ENCODE data around the gene RLN3.
"Not testable (repeated sequence)": the region's sequence is repeated elsewhere in the genome, so short reads cannot be mapped to it uniquely, and the experiment has no call there.

The RLN3 gene

DNA sequence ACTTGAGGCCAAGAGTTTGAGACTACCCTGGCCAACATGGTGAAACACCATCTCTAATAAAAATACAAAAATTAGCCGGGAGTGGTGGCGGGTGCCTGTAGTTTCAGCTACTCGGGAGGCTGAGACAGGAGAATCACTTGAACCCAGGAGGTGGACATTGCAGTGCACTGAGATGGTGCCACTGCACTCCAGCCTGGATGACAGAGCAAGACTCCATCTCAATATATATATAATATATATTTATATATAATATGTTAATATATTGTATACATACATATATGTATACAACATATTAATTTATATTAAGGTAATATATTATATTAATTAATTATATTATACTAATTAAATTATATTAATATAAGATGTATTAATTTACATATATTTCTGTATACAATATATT is 8.2 kb upstream of the RLN3 start:
- not testable (repeated sequence) for DNase-seq

DNA sequence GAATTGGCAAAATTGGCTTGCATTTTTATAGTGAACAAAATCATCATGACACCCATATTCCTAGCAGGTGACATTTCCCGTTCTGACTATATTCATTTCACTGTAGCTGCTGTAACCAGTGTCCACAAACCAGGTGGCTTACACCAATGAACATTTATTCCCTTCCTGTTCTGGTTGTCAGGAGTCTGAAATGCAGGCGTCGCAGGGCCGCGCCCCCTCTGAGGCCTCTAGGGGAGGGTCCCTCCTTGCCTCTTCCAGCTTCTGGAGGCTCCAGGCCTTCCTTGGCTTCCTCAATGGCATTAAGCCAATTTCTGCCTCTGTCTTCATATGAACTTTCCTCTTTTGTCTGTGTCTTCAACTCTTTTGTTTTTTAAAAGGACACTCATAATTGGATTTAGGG is 6.5 kb upstream of the RLN3 start:
- no peak for DNase-seq

DNA sequence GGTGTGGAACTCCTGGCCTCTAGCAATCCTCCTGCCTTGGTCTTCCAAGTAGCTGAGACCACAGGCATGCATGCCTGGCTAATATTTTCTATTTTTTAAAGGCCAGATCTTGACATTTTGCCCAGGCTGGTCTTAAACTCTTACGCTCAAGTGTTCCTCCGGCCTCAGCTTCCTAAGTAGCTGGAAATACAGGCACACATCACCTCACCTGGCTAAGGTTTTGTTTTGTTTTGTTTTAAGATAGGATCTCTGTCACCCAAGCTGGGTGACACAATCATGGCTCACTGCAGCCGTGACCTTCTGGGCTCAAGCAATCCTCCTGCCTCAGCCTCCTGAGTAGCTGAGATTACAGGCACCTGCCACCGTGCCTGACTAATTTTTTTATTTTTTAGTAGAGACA is 5.5 kb upstream of the RLN3 start:
- no peak for DNase-seq

DNA sequence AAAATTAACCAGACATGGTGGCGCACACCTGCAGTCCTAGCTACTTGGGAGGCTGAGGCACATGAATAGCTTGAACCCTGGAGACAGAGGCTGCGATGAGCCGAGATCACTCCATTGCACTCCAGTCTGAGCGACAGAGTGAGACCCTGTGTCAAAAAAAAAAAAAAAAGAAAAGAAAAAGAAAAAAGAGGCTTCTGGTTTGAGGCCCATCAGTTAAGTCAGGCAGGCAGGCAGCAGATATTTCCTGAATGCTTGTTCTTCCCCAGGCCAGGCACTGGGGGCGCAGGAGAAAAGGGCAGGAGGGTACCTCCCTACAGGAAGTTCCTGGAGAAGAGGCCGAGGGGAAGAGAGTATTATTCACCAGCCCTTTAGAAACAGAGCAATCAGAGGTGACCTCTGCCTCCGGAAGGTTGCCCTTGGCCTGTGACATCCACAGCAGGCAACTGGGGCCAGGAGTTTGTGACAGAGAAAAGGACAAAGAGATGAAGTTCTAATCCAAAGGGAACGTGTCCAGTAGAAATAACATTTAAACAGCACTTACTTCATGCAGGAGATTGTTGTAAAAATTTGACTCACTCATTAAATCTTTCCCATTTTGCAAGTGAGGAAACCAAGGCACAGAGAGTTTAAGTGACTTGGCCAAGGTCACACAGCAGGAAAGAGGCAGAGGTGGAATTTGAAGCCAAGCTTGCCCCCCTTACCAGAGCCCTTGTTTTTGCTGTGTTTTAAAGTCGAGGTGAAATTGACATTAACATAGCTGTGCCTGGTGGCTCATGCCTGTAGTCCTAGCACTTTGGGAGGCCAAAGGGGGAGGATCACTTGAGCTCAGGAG is 4.3 kb upstream of the RLN3 start:
- DNase-seq, result peak in 1 of 56 donors; percentile 9

DNA sequence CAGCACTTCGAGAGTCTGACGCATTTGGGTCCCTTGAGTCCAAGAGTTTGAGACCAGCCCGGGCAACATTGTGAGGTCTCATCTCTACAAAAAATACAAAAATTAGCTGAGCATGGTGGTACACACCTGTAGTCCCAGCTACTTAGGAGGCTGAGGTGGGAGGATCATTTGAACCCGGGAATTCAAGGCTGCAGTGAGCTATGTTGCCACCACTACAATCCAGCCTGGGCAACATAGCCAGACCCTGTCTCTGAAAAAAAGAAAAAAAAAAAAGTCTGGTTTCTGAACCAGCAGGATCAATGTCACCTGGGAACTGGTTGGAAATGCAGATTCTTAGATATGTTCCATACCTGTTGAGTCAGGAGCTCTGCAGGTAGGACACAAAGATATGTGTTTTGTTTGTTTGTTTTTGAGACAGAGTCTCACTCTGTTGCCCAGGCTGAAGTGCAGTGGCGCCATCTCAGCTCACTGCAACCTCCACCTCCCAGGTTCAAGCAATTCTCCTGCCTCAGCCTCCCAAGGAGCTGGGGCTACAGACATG is 1.2 kb upstream of the RLN3 start:
- DNase-seq, result not testable (repeated sequence)

DNA sequence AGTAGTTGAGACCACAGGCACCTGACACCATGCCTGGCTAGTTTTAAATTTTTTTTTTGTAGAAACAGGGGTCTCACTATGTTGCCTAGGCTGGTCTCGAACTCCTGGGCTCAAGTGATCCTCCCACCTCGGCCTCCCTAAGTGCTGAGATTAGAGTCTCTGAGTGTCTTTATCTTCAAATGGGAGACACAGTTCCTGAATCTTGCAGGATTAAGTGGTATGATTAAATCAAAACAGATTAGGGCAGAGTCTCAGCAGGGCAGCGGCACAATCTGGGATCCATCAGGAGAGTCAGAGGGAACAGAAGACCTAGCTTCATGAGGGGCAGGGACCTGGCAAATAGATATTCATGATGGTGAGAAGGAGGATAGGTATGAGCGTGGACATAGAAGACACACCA is 953 bp downstream of the RLN3 start:
- DNase-seq, result no peak

DNA sequence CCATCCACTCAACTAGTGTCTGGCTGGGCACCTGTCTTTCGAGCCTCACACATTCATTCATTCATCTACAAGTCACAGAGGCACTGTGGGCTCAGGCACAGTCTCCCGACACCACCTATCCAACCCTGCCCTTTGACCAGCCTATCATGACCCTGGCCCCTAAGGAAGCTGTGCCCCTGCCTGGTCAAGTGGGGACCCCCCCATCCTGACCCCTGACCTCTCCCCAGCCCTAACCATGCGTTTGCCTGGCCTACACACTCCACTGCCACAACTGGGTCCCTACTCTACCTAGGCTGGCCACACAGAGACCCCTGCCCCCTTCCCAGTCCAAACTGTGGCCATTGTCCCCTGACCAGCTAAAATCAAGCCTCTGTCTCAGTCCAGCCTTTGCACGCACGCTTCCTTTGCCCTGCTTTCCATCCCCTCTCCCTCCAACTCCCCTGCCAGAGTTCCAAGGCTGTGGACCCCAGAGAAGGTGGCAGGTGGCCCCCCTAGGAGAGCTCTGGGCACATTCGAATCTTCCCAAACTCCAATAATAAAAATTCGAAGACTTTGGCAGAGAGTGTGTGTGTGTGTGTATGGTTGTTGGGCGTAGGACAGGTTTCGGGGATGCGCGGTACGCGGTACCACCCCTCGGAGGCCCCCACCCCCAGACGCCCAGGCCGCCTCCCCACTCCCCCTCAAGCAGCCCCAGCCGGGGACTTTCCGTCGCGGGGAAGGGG is 3.2 kb downstream of the RLN3 start:
- DNase-seq, result no peak

DNA sequence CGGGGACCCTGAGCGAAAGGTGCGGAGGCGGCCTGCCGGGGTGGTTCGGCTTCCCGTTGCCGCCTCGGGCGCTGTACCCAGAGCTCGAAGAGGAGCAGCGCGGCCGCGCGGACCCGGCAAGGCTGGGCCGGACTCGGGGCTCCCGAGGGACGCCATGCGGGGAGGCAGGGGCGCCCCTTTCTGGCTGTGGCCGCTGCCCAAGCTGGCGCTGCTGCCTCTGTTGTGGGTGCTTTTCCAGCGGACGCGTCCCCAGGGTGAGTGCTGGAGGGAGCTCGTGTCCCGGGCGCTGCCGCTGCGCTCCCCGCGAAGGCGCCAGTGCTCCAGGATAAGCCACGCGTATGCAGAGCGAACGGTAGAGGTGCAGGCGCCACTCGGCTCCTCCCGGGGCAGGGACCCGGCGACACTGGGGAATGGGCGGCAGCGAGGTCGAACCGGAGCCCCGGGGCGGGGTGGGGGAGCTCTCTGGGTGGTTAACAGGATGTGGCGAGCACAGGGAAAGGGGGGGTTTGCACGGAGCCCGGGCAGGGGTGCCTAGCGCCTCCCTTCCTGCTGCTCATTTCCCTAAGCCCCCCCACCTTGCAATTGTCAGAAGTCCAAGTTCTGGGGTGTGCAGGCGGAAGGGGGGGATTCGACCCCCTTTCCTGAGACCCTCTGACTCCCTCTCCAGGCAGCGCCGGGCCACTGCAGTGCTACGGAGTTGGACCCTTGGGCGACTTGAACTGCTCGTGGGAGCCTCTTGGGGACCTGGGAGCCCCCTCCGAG is 4.0 kb downstream of the RLN3 start, which contains the start of gene IL27RA:
Gene IL27RA (plus strand): TSS at position 44 of the 762 bp plus-strand sequence. CDS start 111 bp downstream, at position 155.
- peak in 27 of 56 donors; percentile 5 to 59 (median 24) for DNase-seq

DNA sequence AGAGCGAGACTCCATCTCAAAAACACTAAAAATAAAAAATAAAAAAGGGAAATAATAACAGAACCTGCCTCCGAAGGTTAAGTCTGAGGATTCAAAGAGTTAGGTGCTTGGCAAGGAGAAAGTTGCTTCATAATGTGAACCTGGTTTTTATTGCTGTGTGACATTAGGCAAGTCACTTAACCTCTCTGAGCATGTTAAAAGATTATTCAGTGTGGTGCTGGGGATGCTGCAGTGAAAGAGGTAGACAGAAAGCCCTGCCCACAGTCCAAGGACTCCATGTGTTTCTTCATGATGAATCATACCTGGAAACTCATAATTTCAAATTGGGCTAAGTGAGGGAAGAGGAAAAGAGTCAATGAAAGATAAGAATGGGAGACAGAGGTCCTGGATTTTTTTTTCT is 6.0 kb downstream of the RLN3 start:
- DNase-seq, result no peak

DNA sequence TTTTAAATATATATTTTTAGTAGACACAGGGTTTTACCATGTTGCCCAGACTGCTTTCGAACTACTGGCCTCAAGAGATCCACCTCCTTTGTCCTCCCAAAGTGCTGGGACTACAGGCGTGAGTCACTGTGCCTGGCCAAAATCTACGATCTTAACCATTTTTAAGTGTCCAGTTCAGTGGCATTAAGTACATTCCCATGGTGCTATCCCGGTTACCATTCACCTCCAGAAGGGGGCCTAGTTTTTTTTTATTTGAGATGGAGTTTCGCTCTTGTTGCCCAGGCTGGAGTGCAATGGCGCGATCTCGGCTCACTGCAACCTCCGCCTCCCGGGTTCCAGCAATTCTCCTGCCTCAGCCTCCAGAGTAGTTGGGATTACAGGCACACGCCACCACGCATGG is 7.2 kb downstream of the RLN3 start:
- not testable (repeated sequence) for DNase-seq

DNA sequence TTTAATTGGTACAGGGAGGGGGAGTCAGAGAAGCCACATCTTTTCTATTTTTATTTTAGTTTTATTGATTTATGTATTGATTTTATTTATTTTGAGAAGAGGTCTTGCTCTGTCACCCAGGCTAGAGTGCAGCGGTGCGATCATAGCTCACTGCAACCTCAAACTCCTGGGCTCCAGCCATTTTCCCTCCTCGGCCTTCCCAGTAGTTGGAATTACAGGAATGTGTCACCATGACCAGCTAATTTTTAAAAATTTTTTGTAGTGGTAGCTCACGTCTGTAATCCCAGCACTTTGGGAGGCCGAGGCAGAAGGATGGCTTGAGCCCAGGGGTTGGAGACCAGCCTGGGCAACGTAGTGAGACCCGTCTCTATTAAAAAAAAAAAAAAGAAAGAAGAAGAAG is 7.8 kb downstream of the RLN3 start:
- DNase-seq, result no peak

DNA sequence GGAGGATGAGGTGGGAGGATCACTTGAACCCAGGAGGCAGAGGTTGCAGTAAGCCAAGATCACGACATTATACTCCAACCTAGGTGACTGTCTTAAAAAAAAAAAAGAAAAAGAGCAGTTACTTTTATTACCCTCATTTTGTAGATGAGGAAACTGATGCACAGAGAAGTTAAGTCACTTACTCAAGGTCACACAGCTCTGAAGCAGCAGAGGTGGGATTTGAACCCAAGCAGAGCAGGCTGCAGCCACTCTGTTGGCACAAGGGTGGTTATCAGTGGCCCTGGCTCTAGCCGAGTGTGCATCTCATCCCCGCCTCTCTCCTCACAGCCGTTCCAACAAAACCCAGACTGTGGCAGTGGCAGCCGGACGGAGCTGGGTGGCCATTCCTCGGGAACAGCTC is 11.2 kb downstream of the RLN3 start:
- DNase-seq, result no peak

DNA sequence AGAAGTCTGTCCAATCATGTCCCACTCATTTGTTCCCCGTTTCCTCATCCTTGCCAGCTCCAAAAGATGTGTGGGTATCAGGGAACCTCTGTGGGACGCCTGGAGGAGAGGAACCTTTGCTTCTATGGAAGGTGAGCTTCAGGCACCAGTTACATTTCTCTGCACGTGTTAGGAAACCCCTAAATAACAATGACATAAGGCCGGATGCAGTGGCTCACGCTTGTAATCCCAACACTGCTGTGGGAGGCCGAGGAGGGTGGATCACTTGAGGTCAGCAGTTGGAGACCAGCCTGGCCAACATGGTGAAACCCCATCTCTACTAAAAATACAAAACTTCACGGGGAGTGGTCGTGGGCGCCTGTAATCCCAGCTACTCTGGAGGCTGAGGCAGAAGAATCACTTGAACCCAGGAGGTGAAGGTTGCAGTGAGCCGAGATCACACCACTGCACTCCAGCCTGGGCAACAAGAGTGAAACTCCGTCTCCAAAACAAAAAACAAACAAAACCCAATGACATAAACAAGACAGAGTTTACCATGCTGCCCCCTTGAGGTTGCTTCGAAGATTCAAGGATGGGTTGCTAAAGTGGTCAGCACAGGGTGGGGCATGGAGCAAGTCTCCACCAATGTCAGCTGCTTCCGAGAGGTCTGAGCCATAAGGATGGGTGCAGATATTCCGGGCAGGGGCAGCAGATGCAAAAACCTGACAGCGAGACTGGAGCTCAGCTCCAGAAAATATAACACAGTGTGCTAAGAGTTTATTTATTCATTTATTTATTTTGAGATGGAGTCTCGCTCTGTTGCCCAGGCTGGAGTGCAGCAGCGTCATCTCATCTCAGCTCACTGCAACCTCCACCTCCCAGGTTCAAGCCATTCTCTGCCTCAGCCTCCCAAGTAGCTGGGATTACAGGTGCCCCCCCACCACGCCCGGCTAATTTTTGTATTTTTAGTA is 15.0 kb downstream of the RLN3 start:
- peak in 14 of 56 donors; percentile 1 to 44 (median 12) for DNase-seq

DNA sequence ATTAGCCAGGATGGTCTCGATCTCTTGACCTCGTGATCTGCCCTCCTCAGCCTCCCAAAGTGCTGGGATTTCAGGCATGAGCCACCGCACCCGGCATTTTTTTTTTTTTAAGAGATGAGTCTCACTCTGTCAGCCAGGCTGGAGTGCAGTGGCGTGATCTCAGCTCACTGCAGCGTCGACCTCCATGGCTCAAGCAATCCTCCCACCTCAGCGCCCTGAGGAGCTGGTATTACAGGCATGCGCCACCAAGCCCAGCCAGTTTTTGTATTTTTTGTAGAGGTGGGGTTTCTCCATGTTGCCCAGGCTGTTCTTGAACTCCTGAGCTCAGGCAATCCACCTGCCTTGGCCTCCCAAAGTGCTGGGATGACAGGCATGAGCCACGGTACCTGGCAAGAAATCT is 19.9 kb downstream of the RLN3 start:
- not testable (repeated sequence) for DNase-seq

DNA sequence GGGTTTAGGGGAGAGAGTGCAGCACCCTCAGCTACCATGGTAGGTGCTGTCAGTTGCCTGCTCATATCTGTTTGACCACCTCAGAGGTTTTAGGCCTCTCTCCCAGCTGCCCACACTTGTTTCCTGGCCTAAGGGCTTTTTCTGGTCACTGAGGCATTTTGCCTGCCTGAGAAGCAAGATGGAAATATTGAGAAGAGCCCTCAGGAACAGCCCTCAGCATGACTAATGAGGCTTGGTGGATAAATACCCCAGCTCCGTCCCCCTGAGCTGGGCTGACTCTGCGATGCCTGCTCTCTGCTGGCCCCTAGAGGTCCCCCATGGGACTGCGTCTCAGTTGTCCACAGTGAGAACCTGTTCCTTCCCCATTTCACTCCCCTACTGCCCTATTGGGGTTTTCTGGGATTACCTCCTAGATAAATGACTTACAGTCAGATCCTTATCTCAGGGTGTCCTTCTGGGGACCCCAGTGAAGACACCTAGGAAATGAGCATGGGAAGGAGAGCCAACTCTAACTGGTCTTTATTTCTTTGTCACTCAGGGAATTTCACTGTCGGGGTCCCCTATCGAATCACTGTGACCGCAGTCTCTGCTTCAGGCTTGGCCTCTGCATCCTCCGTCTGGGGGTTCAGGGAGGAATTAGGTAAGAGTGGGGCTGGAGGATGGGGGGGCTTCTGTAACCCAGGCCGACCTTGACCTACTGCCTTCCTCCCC is 20.6 kb downstream of the RLN3 start:
- peak in 8 of 56 donors; percentile 0 to 34 (median 8) for DNase-seq

DNA sequence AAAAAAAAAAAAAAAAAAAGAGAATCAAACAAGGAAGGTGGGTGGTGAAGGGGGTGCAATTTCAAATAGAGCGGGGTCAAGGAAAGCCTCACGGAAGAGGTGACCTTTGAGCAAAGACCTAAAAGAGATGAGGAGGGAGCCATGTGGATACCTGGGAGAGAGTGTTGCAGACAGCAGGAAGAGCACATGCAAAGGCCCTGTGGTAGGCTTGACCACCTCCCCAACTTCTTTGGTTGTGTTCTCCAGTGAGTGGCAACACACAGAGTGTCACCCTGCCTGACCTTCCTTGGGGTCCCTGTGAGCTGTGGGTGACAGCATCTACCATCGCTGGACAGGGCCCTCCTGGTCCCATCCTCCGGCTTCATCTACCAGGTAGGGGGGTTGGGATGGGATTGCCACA is 22.6 kb downstream of the RLN3 start:
- DNase-seq, result no peak

DNA sequence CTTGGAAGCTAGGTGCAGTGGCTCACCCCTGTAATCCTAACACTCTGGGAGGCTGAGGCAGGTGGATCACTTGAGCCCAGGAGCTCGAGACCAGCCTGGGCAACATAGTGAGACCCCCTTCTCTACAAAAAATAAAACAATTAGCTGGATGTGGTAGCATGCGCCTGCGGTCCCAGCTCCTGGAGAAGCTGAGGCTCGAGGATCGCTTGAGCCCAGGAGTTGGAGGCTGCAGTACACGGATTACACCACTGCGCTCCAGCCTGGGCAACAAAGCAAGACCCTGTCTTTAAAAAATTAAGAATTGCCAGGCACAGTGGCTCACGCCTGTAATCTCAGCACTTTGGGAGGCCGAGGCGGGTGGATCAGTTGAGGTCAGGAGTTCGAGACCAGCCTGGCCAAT is 23.0 kb downstream of the RLN3 start:
- not testable (repeated sequence) for DNase-seq

DNA sequence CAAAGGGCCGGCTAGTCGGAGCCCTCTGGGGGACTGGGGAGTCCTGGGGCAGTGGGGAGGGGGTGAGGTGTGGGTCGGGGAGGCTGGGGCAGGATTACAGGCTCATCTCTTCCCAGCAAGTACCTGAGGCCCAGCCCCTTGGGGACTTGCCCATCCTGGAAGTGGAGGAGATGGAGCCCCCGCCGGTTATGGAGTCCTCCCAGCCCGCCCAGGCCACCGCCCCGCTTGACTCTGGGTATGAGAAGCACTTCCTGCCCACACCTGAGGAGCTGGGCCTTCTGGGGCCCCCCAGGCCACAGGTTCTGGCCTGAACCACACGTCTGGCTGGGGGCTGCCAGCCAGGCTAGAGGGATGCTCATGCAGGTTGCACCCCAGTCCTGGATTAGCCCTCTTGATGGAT is 24.0 kb downstream of the RLN3 start:
- DNase-seq, result no peak

DNA sequence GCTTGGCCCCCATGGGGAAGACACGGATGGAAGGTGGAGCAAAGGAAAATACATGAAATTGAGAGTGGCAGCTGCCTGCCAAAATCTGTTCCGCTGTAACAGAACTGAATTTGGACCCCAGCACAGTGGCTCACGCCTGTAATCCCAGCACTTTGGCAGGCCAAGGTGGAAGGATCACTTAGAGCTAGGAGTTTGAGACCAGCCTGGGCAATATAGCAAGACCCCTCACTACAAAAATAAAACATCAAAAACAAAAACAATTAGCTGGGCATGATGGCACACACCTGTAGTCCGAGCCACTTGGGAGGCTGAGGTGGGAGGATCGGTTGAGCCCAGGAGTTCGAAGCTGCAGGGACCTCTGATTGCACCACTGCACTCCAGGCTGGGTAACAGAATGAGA is 24.5 kb downstream of the RLN3 start:
- no peak for DNase-seq

DNA sequence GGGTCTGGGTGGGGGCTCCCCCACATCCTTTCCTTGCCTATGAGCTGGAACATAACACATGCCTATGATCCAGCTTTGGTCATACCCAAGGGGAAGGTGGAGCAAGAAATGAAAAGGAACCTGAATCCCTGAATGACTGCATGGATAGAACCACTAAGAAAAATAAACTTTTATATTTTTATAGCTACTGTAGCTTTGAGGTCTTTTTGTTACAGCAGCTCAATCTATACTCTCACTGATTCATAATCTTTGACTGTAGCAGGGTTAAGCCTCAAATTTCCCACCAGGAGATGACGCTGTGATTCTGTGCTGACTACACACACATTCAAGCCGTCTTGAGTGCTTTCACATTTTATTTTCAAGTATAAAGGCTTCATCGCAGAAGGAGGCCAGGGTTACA is 25.1 kb downstream of the RLN3 start:
- DNase-seq, result no peak

Data from nucleus accumbens (tissue), 56 donors.